Measurements from ENCODE around the gene TBX15.

- no peak for TF ChIP-seq POLR2AphosphoS5 (IDR thresholded peaks at IDR 0.05; ENCODE audit: borderline replicate concordance, low read depth, low read length)
- no peak for TF ChIP-seq EZH2 (IDR thresholded peaks at IDR 0.05)
- TF ChIP-seq FOXP2 (optimal IDR thresholded peaks at IDR 0.05; ENCODE audit: control extremely low read depth, extremely low read length, insufficient read depth), result no peak
Measured at GRCh38 chr1:118999348-119000071, 11.4 kb upstream of the TBX15 start.
